Fibroblast of upper back skin (primary cell): Measurements from ENCODE around the gene TRMT2B.
"Not testable (repeated sequence)": the region's sequence is repeated elsewhere in the genome, so short reads cannot be mapped to it uniquely, and the experiment has no call there.

Experiments
- DNase-seq: peaks from one replicate; pipeline ENCODE4 v3.0.0-alpha.2; 2013

Gene TRMT2B

GRCh38 chrX:100999451-100999850 lies 52.5 kb downstream of the TRMT2B start:
- DNase-seq: no peak

- DNase-seq: peak; percentile 61
These were observed 56.4 kb downstream of the TRMT2B start for GRCh38 chrX:100995469-100995868.

- peak; percentile 12 for DNase-seq
These were observed 57.3 kb downstream of the TRMT2B start for GRCh38 chrX:100994352-100995281.

GRCh38 chrX:100990139-100990538 lies 61.8 kb downstream of the TRMT2B start:
- no peak for DNase-seq

- DNase-seq: no peak
These were observed 67.1 kb downstream of the TRMT2B start for GRCh38 chrX:100984818-100985217.

GRCh38 chrX:100981498-100981845 lies 70.4 kb downstream of the TRMT2B start:
- DNase-seq: not testable (repeated sequence)

- DNase-seq: peak; percentile 3
These were observed 71.1 kb downstream of the TRMT2B start for GRCh38 chrX:100980608-100981497.

- peak; percentile 1 for DNase-seq
These were observed 71.9 kb downstream of the TRMT2B start for GRCh38 chrX:100979881-100980607.

- DNase-seq: no peak
These were observed 75.7 kb downstream of the TRMT2B start for GRCh38 chrX:100976211-100976610.

- no peak for DNase-seq
These were observed 76.7 kb downstream of the TRMT2B start for GRCh38 chrX:100975212-100975611.

- DNase-seq: no peak
These were observed 78.5 kb downstream of the TRMT2B start for GRCh38 chrX:100973411-100973810.

- no peak for DNase-seq
These were observed 82.0 kb downstream of the TRMT2B start for GRCh38 chrX:100969936-100970335.

GRCh38 chrX:100969408-100969807 lies 82.5 kb downstream of the TRMT2B start, which contains the start of gene ARL13A:
Gene ARL13A, plus strand, starts transcription at chrX:100969708. Its CDS starts 3,982 bp downstream, at chrX:100973690.
- no peak for DNase-seq

- DNase-seq: no peak
These were observed 87.5 kb downstream of the TRMT2B start for GRCh38 chrX:100964362-100964761.

GRCh38 chrX:100962811-100963210 lies 89.1 kb downstream of the TRMT2B start:
- DNase-seq: no peak
